NCI-H1092 treated with DMSO at 0.1 percent for 48 hours (cell line): ENCODE measurements around the gene PFDN1.
"Not testable (repeated sequence)": the region's sequence is repeated elsewhere in the genome, so short reads cannot be mapped to it uniquely, and the experiment has no call there.

Experiments used
- DNase-seq: peaks from one replicate; lab custom pipeline; 2025; lab: John Stamatoyannopoulos, UW

Gene PFDN1

DNA sequence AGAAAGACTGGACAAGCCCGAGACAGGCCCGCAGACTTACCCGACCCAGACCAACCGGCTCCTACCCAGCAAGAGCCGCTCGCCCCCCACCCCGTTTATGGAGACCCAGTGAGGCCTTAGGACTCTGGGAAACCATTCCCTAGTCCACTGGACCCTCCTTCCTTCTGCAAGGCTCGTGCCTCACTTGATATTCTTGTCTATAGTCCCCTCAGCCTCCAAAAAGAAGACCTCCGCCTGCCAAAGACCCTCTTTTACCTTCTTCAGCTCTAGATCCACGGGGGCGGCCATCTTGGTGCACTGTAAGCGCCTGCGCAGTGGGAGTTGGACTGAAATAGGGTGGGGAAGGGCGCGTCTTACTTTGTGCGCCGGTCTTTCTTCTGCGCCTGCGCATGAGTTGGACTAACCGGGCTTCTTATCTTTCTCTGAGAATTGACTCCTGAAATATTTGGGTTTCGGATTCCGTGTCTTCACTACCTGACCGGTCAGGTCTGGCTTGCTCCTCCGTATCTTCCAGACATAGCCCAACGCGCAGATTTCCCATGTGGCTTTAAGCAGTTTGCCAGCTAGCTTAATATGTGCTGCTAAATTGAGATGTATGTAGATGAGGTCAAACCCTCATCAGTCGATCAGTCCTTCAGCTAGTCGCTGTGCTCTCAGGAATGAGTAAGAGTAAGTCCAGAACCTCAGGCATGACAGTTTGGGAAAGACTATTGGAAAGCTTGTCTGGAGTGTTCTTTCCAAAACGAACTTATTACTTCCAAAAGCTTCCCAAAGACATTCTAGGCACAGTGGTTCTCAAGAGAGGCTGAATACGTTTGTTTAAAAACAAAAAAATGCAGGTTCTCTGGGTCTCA is at the start of gene PFDN1:
Gene PFDN1 (minus strand): TSS at position 316 of the 854 bp plus-strand sequence. CDS start 28 bp downstream, at position 288.
- peak; percentile 91 for DNase-seq

GRCh38 chr5:140351609-140352334 is 48.9 kb upstream of the PFDN1 start:
- peak; percentile 50 for DNase-seq

DNA sequence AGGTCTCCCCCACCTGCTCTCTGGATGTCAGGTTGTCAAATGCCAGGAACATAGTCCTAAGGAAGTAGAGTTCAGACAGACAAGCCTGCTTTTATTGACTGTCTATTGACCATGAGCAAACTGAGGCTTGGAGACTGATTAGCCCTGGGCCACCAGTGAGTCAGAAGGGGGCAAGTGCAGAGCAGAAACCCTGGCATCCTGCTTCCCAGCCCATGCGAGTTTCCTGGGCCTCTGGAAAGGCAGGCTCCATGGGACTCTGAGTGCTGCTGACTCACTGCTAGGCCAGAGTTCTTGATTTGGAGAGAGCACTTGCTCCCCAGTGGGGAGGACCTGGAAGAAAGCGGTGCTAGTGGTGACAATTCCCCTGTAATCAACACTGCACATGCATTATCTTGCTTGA is 46.3 kb upstream of the PFDN1 start:
- DNase-seq, result no peak

DNA sequence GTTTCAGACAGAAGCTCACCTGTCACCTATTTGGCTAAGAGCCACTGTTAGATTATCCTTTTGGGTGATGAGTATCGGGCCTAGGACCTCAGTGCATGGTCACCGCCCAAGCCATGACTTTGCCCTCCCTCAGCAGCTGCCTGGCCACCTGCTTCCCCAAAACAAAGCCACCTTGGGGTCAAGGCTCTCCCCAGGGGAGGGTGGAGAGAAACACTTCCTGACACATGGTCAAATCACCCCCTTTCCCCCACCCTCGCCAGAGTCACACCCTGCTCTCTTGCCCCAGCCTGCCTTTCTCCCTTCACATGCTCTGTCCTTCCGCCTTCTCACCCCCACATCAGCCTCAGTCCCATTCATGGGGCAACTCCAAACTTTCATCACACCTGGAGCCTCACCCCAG is 45.2 kb upstream of the PFDN1 start:
- no peak for DNase-seq

DNA sequence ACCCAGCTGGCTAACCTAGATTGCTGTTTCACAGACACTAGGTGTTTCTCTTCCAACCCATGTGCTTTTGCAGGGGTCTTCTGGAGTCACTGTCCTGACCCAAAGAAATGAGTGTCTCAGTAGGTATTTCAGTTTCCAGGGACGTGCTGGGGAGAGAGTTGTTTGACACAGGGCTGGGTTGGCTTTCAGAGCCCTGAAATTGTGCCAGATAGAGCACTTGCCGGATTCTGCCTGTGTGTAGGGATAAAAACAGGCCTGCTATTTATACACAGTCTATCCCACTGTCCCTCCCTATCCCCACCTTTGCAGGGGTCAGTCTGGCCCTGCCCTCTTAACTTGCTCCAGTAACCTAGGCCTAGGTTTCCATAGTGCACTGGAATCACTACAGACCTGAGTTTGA is 44.5 kb upstream of the PFDN1 start:
- no peak for DNase-seq

DNA sequence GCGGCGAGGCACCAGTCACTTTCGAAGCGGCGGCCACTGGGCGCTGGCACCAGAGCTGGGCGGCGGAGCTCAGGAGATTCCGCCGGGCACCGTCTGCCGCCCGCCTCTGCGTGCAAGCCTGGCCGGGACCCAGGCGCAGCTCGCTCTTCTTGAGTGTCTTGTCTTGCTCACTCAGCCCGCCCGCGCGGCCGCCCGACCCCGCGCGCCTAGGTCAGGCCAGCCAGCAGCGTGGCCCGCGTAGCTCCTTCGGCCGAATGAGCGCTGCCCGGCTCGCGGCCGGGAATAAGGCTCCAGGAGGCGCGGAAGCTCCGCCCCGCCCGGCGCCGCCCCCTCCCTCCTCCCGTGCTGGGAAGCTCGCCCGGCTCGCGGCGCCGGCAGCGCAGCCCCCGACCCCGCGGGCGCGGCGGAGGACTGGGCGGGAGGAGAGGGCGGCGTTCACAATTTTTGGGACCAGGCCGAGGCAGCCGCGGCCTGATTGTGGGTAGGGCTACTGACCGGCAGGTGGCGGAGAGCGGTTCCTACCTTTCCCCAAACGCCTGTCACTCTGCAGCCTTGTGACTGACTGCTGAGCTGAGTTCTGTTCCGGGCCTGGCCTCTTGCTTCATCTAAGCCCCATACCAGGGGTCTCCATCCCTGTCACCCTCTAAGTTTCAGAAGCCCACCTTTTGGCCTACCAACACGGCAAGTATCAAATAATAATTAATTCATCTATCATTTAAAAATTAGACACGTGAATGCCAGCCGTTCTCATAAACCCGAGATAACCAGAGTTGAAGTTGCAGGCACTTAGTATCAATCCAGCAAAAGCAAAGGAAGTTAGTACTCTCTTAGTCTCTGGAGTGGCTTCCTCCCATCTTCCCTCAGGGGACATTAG is 43.7 kb upstream of the PFDN1 start, which contains the start of gene HBEGF:
Gene HBEGF (minus strand): TSS at position 256 of the 874 bp plus-strand sequence. CDS start 275 bp downstream, outside the sequence.
- peak; percentile 60 for DNase-seq

GRCh38 chr5:140345919-140346347 is 43.0 kb upstream of the PFDN1 start:
- DNase-seq, result peak; percentile 60

DNA sequence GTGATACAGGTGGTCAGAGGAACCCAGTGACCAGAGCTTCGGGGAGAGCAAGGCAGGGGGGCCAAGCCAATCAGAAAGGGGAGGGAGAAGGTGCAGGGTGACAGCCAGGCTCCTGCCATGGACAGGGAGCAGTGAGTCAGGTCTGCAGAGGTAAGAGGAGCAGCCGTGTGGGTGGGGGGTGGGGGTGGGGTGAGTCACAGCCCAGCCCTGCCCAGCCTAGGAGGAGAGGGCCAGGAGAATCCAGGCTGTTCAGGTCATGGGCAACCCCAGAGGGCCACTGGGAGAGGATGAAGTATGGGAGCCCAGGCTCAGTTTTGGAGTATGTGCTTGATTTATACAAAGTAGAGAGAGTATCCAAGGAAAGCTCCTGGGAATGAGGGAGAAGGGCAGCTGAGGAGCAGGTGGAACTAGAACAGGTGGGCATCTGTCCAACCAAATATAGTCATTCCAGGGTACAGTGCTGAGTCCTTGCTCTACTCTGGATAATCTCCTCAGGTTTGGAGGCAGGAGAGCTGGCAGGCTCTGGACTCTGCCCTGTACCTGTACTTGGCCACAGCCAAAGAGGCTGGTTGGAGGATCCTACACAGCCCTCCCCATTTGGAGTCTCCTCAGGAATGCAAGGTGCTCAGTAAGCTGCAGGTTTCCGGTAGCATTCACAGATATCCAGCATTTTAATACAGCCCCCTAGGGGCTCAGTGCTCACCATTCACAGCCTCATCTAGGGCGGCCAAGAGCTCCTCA is 42.0 kb upstream of the PFDN1 start:
- no peak for DNase-seq

- not testable (repeated sequence) for DNase-seq
Measured at GRCh38 chr5:140343849-140344248, 40.9 kb upstream of the PFDN1 start.

GRCh38 chr5:140342896-140343295 is 40.0 kb upstream of the PFDN1 start:
- no peak for DNase-seq

DNA sequence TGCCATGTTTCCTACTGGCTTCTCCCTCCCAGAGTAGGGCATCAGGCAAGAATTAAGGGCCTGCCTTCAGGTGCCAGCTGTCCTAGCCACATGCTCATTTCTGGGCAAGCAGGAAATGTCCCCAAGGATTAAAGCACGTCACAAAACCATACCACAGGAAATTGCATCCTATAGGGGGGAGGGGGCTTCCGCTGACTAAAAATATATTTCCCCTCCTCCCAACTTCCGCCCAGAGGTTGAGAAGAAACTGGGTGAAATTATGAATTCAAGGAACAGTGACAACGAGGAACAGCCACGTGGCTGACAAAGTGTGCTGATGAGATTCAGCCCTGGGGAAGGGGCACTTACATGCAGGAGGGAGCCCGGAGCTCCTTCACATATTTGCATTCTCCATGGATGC is 39.4 kb upstream of the PFDN1 start:
- DNase-seq, result no peak

- DNase-seq, result no peak
Measured at GRCh38 chr5:140341591-140341990, 38.7 kb upstream of the PFDN1 start.

DNA sequence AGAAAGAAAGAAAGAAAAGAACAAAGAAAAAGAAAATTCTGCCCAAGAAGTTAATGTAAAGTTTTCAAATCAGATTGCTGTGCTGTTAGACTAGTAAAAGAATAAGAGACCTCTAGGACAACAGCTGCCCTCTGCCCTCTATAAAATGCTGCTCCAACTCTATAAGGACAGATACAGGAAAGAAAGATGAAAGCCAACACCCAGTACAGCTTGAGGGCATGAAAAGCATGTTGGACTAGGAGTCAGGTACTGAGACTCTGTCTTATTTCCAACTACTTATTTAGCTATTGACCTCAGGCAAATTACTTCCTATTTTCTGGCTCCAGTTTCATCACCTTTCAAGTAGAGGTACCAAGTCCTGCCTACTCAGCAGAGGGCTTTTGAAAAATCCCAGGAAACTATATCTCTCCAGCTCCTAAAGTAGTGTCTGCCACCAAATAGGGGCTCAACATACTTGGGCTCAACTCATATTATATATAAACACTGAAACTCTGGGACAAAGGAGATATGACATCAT is 37.8 kb upstream of the PFDN1 start:
- DNase-seq, result no peak

DNA sequence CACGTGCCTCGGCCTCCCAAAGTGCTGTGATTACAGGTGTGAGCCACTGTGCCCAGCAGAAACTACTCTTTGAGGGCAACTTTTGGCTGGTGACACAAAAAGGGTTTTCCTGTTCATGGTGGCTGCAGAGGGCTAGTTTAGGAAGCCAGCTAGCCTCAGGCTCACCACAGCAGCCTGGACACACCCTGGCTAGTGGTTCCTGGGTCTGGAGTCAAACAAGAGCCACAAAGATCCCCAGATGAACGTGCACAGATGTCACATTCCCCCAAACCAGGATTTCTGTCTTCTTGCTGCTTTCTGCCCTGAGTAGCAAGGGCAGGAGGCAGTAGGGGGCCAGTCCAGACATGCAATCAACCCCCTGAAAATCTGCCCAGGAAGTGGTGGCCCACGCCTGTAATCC is 36.7 kb upstream of the PFDN1 start:
- no peak for DNase-seq

- no peak for DNase-seq
Measured at GRCh38 chr5:140338908-140339307, 36.0 kb upstream of the PFDN1 start.

- no peak for DNase-seq
Measured at GRCh38 chr5:140338336-140338735, 35.4 kb upstream of the PFDN1 start.

DNA sequence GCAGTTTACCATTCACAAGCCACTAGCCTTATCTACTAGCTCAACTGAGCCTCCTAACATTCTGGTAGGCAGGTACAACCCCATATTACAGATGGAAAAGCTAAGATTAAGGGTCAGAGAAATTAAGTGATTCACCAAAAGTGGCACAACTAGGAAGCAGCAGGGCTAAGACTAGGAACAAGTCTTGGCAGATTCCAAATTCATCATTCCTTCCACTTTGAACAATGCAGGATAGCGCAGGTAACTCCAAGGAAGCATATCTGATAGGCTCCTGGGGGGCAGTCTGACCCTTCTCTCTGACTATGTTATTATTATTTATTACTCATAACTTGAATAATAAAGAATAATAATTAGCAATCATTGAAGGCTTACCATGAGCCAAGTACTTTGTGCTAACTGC is 35.0 kb upstream of the PFDN1 start:
- DNase-seq, result no peak

DNA sequence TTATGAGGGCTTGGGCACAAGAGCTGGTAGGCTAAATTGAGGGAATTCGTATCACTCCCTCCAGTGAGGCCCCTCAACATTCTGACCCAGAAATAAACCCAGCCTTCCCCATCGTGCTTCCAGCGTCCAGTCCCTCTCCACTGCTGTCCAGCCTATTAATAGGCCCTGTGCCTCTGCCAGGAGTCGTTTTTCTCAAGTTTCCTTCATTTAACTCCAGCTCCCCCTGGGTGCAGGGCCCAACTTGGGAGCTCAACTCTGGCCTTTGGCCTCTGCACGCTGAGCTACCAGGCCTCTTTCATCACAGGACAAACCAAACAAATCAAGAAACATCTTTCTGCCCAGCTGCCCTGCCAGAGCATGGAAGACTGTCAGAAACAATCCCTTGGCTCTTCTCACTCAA is 33.5 kb upstream of the PFDN1 start:
- no peak for DNase-seq

DNA sequence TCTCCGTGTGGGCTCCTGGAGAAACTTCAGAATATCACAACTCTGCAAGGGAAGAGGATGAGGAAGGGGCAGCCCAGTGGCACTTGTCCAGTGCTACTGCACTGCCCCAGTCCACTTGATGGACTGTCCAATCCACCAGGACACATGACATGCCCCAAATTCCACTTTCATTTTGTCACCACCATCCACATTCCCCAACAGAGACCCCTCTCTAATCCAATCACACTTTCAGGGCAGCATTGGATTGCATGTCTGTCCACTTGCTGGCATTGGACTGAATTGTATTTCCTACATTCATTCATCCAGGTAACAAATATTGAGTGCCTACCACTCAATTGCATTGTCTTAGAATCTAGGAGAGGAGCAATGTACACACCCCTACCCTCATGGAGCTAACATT is 28.7 kb upstream of the PFDN1 start:
- no peak for DNase-seq

GRCh38 chr5:140329739-140330481 is 27.0 kb upstream of the PFDN1 start:
- no peak for DNase-seq
